Measurements from ENCODE around the gene SLIT3. TPM values are rescaled to one million over a fixed set of nuclear protein-coding genes. Genes with fewer than 3 reads are reported as not detected.

SLIT3 gene
- total and polyA plus RNA-seq, 2 donors from 2014 or later: 14.5 to 54.1 TPM

DNA sequence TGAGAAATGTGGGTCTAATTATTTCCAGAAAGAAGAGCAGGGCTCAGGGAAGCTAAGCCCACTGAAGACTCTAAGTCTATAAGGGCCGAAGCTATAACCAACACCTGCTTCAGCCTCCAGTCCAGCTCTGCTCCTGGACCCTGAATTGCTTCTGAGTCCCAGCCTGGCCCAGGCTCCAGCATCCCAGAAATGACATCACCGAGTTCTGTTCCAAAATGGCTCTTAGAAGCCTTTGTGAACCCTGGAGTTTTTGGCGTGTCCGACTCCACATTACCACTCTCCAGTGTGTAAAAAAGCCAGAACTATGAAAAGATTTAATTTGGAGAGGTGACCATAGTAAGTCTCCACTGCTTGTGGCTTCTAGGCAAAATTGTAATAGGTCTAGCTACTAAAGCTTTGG, 289.9 kb downstream of the SLIT3 start:
- Histone ChIP-seq H3K27me3 (ENCODE audit: control insufficient read depth, insufficient read depth, low read length) (no peaks in the 10 kb centered on the region), H3K4me1 (ENCODE audit: control insufficient read depth in 2 of 3, insufficient read depth in 2 of 3, low read depth in 1 of 3, low read length in 3 of 3) (peaks cover 0 to 7% (median 0%) of the 10 kb centered on the region in 3 donors), H3K4me3 (ENCODE audit: low read length in 3 of 3) (no peak overlapping the region), H3K36me3 (ENCODE audit: control insufficient read depth in 2 of 3, insufficient read depth in 3 of 3, low read length in 3 of 3) (no peaks in the 10 kb centered on the region), H3K9ac (ENCODE audit: low read length in 3 of 3) (no peak overlapping the region), H3K27ac (ENCODE audit: low read depth in 2 of 2, low read length in 2 of 2) (no peak overlapping the region), H3K9me3 (ENCODE audit: control insufficient read depth in 2 of 3, insufficient read depth in 1 of 3, low read length in 3 of 3) (no peaks in the 10 kb centered on the region)
- DNase-seq: no peak
- no peak for FAIRE-seq
- intact Hi-C loops (cut with DNase I): loop anchor here (10.0 kb wide), 1 partner anchor 54 kb away; no protein-coding TSS in a partner anchor
- TF ChIP-seq, protein P1, sequence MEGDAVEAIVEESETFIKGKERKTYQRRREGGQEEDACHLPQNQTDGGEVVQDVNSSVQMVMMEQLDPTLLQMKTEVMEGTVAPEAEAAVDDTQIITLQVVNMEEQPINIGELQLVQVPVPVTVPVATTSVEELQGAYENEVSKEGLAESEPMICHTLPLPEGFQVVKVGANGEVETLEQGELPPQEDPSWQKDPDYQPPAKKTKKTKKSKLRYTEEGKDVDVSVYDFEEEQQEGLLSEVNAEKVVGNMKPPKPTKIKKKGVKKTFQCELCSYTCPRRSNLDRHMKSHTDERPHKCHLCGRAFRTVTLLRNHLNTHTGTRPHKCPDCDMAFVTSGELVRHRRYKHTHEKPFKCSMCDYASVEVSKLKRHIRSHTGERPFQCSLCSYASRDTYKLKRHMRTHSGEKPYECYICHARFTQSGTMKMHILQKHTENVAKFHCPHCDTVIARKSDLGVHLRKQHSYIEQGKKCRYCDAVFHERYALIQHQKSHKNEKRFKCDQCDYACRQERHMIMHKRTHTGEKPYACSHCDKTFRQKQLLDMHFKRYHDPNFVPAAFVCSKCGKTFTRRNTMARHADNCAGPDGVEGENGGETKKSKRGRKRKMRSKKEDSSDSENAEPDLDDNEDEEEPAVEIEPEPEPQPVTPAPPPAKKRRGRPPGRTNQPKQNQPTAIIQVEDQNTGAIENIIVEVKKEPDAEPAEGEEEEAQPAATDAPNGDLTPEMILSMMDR (IDR thresholded peaks at IDR 0.05; ENCODE audit: borderline replicate concordance, extremely low read depth, insufficient read depth): no peak

DNA sequence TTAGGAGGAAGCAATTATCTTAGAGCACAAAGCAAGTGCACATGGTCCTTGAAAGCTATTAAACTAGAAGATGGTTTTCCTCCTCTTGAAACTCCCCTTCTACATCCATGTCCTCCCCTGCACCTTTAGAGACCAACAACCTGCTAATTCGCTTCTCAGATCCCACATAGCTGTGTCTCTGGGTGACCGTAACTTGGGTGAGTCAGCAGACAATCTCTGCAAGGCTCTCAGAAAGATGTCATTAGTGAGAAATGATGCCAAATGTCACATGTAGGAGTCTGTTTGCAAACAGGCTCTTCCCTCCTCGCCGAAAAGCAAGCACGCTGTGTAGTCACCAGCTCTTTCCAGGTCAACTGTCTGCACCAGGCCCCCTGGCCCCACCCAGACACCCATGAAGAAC, 291.8 kb downstream of the SLIT3 start:
- intact Hi-C loops (cut with DNase I): no loop called here
- Histone ChIP-seq H3K27me3 (ENCODE audit: control insufficient read depth, insufficient read depth, low read length) (no peaks in the 10 kb centered on the region), H3K27ac (ENCODE audit: low read depth in 2 of 2, low read length in 2 of 2) (no peak overlapping the region), H3K4me1 (ENCODE audit: control insufficient read depth in 2 of 3, insufficient read depth in 2 of 3, low read depth in 1 of 3, low read length in 3 of 3) (peaks cover 2 to 14% (median 5%) of the 10 kb centered on the region in 3 donors), H3K9me3 (ENCODE audit: control insufficient read depth in 2 of 3, insufficient read depth in 1 of 3, low read length in 3 of 3) (no peaks in the 10 kb centered on the region), H3K36me3 (ENCODE audit: control insufficient read depth in 2 of 3, insufficient read depth in 3 of 3, low read length in 3 of 3) (no peaks in the 10 kb centered on the region), H3K9ac (ENCODE audit: low read length in 3 of 3) (no peak overlapping the region), H3K4me3 (ENCODE audit: low read length in 3 of 3) (no peak overlapping the region)
- no peak for FAIRE-seq
- TF ChIP-seq, protein P1 (IDR thresholded peaks at IDR 0.05; ENCODE audit: borderline replicate concordance, extremely low read depth, insufficient read depth): no peak
- DNase-seq: peak in 3 of 5 donors; percentile 38 to 62 (median 60)

DNA sequence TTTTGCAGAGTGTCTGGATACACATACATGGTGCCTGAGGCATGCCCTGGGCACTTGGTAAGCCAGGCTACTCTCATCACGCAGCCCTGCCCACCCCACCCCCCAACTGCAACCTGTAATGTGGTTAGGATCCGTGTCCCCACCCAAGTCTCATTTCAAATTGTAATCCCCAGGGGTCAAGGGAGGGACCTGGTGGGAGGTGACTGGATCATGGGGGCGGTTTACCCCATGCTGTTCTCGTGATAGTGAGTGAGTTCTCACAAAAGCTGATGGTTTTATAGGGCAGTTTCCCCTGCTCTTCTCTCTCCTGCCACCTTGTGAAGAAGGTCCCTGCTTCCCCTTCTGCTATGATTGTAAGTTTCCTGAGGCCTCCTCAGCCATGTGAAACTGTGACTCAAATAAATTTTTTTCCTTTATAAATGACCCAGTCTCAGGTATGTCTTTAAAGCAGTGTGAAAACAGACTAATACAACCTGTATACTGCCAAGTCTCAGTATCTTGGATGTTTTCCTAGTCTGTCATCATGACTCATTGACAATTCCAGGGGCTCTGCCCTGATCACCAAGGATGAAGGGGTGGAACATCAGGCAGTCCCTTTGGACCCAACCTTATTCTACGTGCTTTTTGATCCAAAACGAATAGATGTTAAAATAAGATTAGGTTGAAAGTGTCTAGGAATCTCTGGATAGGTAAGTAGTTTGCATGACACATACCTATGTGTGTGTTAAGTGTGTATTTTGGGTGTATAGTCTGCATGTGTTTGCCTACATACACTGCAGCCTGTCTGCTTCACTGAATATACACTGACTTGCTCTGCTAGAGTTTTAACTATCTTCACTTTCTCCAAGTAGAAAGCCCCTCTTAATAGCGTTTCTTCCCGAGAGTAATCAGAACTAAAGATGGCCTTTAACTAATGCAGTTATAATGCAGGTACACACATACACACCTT, 293.8 kb downstream of the SLIT3 start:
- Histone ChIP-seq H3K4me3 (ENCODE audit: low read length in 3 of 3) (no peak overlapping the region), H3K4me1 (ENCODE audit: control insufficient read depth in 2 of 3, insufficient read depth in 2 of 3, low read depth in 1 of 3, low read length in 3 of 3) (peaks cover 5 to 21% (median 6%) of the 10 kb centered on the region in 3 donors), H3K27ac (ENCODE audit: low read depth in 2 of 2, low read length in 2 of 2) (no peak overlapping the region), H3K27me3 (ENCODE audit: control insufficient read depth, insufficient read depth, low read length) (no peaks in the 10 kb centered on the region), H3K9ac (ENCODE audit: low read length in 3 of 3) (no peak overlapping the region), H3K36me3 (ENCODE audit: control insufficient read depth in 2 of 3, insufficient read depth in 3 of 3, low read length in 3 of 3) (no peaks in the 10 kb centered on the region), H3K9me3 (ENCODE audit: control insufficient read depth in 2 of 3, insufficient read depth in 1 of 3, low read length in 3 of 3) (no peaks in the 10 kb centered on the region)
- intact Hi-C loops (cut with DNase I): no loop called here
- FAIRE-seq: no peak
- no peak for DNase-seq
- TF ChIP-seq, protein P1 (IDR thresholded peaks at IDR 0.05; ENCODE audit: borderline replicate concordance, extremely low read depth, insufficient read depth): no peak
